KMS-11 (cell line): Measurements from ENCODE around the gene CCNF.

Experiments
- H2AFZ ChIP-seq: fragments of 200-600 bp; sonication (generic); 2 replicates; pipeline ENCODE4 v1.6.1; 2016; ENCODE audit warnings: antibody characterized with exemption, mixed run types, low read depth
- H3K27ac ChIP-seq: fragments of 200-600 bp; sonication (generic); 2 replicates; pipeline ENCODE4 v1.6.1; 2016; ENCODE audit warnings: mild to moderate bottlenecking, mixed run types
- H3K27me3 ChIP-seq: fragments of 200-600 bp; sonication (generic); 2 replicates; pipeline ENCODE4 v1.6.1; 2017; ENCODE audit warnings: mild to moderate bottlenecking, low read depth, mixed run types, moderate library complexity; ENCODE audit not compliant: insufficient read depth
- H3K36me3 ChIP-seq: fragments of 200-600 bp; sonication (generic); 2 replicates; pipeline ENCODE4 v1.6.1; 2017; ENCODE audit warnings: mild to moderate bottlenecking, mixed run types; ENCODE audit not compliant: insufficient read depth
- H3K4me1 ChIP-seq: fragments of 200-600 bp; sonication (generic); 2 replicates; pipeline ENCODE4 v1.6.1; 2016; ENCODE audit warnings: mild to moderate bottlenecking, low read depth, mixed run types; ENCODE audit not compliant: poor library complexity, severe bottlenecking
- H3K4me2 ChIP-seq: fragments of 200-600 bp; sonication (generic); 2 replicates; pipeline ENCODE4 v1.7.0; 2016; ENCODE audit warnings: mild to moderate bottlenecking, mixed run types
- H3K4me3 ChIP-seq: fragments of 200-600 bp; sonication (generic); IDR thresholded peaks from 2 replicates; pipeline ENCODE4 v1.6.1; 2017; ENCODE audit warnings: low read depth, low read length, mixed read lengths; ENCODE audit not compliant: insufficient read depth
- H3K79me2 ChIP-seq: fragments of 200-600 bp; sonication (generic); 2 replicates; pipeline ENCODE4 v1.6.1; 2016; ENCODE audit warnings: low read depth, mixed run types; ENCODE audit not compliant: insufficient read depth
- H3K9ac ChIP-seq: fragments of 200-600 bp; sonication (generic); 2 replicates; pipeline ENCODE4 v1.6.1; 2016; ENCODE audit warnings: mild to moderate bottlenecking, mixed run types
- H4K20me1 ChIP-seq: fragments of 200-600 bp; sonication (generic); 2 replicates; pipeline ENCODE4 v1.6.1; 2016; ENCODE audit warnings: mild to moderate bottlenecking, mixed run types; ENCODE audit not compliant: insufficient read depth
- CTCF ChIP-seq: fragments of 200-600 bp; sonication (generic); conservative IDR thresholded peaks from 2 replicates; pipeline ENCODE4 v1.6.1; 2017; ENCODE audit warnings: low read depth, mild to moderate bottlenecking, antibody characterized with exemption, low read length, moderate library complexity, mixed read lengths

Gene CCNF

GRCh38 chr16:2470603-2471015 is 41.4 kb downstream of the CCNF start:
- no peak overlapping the region for H3K9ac ChIP-seq
- H3K36me3 ChIP-seq, result no peaks in the 10 kb centered on the region
- H3K27ac ChIP-seq, result no peak overlapping the region
- no peak for TF ChIP-seq CTCF
- H4K20me1 ChIP-seq, result no peaks in the 10 kb centered on the region
- no peak overlapping the region for H2AFZ ChIP-seq
- H3K4me1 ChIP-seq, result peaks cover 46% of the 10 kb centered on the region
- H3K4me3 ChIP-seq, result no peak overlapping the region
- no peaks in the 10 kb centered on the region; the same call in 1 of the 2 replicates for H3K79me2 ChIP-seq
- H3K4me2 ChIP-seq, result 0 out of 2 replicates have a peak overlapping the region, but pooled peaks have one; percentile 10
- H3K27me3 ChIP-seq, result peaks cover 37% of the 10 kb centered on the region

GRCh38 chr16:2471016-2471652 is 41.9 kb downstream of the CCNF start, which contains the start of gene NTN3:
Gene NTN3, plus strand, starts transcription at chr16:2471297. Its CDS starts 405 bp downstream, at chr16:2471702.
- Histone ChIP-seq H3K4me1 (peaks cover 51% of the 10 kb centered on the region), H3K4me2 (peak within 1 kb of the TSS; percentile 29), H3K27ac (no peak within 1 kb of the TSS), H3K36me3 (no peaks in the 10 kb centered on the region), H3K79me2 (no peaks in the 10 kb centered on the region; the same call in 1 of the 2 replicates), H3K4me3 (no peak within 1 kb of the TSS), H4K20me1 (no peaks in the 10 kb centered on the region), H3K27me3 (peaks cover 37% of the 10 kb centered on the region), H3K9ac (no peak within 1 kb of the TSS), H2AFZ (no peak within 1 kb of the TSS)
- TF ChIP-seq CTCF, result no peak

GRCh38 chr16:2471653-2472487 is 42.6 kb downstream of the CCNF start:
- no peak for TF ChIP-seq CTCF
- Histone ChIP-seq H3K4me3 (no peak overlapping the region), H3K4me1 (peaks cover 51% of the 10 kb centered on the region), H2AFZ (no peak overlapping the region), H3K27ac (no peak overlapping the region), H3K79me2 (no peaks in the 10 kb centered on the region; the same call in 1 of the 2 replicates), H3K9ac (no peak overlapping the region), H3K27me3 (peaks cover 37% of the 10 kb centered on the region), H3K36me3 (no peaks in the 10 kb centered on the region), H3K4me2 (peak overlapping the region; percentile 29; the same call in 1 of the 2 replicates), H4K20me1 (no peaks in the 10 kb centered on the region)

- no peak overlapping the region for H2AFZ ChIP-seq
- H3K9ac ChIP-seq, result no peak overlapping the region
- no peaks in the 10 kb centered on the region for H3K36me3 ChIP-seq
- no peak for TF ChIP-seq CTCF
- H3K4me1 ChIP-seq, result peaks cover 51% of the 10 kb centered on the region
- H3K79me2 ChIP-seq, result no peaks in the 10 kb centered on the region; the same call in 1 of the 2 replicates
- no peak overlapping the region for H3K4me3 ChIP-seq
- no peak overlapping the region for H3K27ac ChIP-seq
- no peaks in the 10 kb centered on the region for H4K20me1 ChIP-seq
- H3K27me3 ChIP-seq, result peaks cover 34% of the 10 kb centered on the region
- H3K4me2 ChIP-seq, result no peak overlapping the region; the same call in 1 of the 2 replicates
Measured at GRCh38 chr16:2472488-2472864, 43.2 kb downstream of the CCNF start.
